Activated T-cell treated with anti-CD3 and anti-CD28 coated beads, Interleukin-2, amount 50 U/mL, for 1 hour (primary cell): ENCODE measurements around the gene MTX1.

Experiments
- DNase-seq: peaks from one replicate; pipeline ENCODE4 v3.0.0-alpha.2; 2020

The MTX1 gene

DNA sequence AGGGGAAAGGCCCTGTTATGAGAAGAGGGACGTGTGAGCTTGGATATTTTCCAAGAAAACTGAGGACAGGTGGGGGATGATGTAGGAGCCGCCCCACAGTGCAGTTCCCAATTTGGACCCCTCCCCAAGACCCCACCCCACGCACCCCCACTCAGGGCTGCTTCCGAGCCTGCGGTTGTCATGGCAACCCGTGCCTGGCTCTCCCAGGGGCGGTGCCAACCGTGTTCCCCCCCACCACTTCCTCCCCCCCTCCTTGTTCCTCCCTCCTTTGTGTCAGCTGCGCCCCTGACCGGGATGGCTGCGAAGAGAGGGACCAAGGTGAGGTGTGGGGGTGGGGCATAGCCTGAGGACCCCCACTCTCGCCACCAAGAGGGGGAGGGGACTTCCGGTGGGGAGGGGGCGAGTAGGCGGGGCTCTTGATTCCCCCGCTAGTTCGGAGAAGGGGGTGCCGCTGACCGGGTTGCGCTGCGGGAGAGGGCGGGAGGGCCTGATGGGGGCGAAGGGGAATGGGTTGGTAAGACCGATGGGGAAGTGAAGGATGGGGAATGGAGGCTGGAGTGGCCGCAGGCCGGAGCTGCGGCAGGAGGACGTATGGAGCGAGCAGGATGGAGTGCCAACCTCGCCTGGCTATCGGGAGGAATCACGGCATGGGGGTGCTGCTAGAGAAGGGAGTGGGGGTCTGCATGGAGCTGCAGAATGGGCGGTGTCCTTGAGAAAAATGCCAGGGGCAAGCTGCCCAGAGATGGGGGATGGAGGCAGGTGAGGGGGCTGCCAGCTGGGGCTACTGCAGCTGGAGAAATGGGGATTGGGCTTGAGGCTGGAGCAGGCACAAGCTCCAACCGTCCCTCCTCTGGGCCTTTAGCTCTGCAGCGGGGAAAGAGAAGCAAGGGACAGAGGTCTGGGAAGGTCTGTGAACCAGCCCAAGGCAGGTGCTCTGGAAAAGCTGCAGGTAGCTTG is 33.9 kb upstream of the MTX1 start:
- peak; percentile 62 for DNase-seq

DNA sequence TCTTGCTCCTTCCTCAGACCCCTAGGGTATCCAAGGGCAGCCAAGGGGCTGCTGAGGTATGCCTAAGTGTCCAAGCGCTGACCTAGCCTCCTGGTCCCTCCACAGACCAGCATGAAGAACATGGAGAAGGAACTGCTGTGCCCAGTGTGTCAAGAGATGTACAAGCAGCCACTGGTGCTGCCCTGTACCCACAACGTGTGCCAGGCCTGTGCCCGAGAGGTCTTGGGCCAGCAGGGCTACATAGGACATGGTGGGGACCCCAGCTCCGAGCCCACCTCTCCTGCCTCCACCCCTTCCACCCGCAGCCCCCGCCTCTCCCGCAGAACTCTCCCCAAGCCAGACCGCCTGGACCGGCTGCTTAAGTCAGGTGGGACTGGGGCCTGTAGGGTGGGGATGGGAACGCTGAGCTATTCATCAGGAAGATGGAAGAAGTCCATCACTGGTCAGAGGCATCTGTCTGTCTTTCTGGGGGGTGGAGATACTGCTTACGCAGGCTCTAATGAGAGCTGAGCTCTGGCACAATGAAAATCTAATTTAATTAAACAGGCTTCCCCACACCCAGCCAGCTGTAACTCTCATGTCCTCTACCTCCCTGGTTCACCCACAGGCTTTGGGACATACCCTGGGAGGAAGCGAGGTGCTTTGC is 33.1 kb upstream of the MTX1 start:
- DNase-seq, result peak; percentile 20

DNA sequence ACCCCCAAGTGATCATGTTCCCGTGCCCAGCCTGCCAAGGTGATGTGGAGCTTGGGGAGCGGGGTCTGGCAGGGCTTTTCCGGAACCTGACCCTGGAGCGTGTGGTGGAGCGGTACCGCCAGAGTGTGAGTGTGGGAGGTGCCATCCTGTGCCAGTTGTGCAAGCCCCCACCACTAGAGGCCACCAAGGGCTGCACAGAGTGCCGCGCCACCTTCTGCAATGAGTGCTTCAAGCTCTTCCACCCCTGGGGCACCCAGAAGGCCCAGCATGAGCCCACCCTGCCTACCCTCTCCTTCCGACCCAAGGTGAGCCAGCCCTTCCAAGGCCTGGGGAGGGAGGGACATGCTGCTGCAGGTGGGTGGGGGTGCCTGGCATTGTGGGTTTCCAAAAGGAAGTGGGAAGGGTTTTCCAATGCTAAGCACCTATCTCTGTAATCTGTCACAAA is 32.5 kb upstream of the MTX1 start:
- DNase-seq, result peak; percentile 38

DNA sequence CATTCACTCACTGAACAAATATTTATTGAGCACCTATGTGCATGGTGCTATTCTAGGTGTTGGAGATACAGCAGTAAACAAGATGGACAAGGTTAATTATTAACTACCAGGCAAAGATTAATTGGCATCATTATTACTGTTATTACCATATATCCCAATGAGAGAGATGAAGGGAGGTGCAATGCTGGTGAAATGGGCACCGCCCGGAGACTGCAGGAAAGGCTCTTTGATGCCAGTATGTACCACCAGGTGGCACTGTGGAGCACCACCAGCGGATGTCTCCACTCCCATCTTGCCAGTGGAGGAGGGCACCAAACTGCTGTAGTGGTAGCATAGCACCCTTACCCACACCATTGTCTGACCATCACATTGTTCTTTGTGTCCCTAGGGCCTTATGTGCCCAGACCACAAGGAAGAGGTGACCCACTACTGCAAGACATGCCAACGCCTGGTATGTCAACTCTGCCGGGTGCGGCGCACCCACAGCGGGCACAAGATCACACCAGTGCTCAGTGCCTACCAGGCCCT is 31.9 kb upstream of the MTX1 start:
- peak; percentile 86 for DNase-seq

DNA sequence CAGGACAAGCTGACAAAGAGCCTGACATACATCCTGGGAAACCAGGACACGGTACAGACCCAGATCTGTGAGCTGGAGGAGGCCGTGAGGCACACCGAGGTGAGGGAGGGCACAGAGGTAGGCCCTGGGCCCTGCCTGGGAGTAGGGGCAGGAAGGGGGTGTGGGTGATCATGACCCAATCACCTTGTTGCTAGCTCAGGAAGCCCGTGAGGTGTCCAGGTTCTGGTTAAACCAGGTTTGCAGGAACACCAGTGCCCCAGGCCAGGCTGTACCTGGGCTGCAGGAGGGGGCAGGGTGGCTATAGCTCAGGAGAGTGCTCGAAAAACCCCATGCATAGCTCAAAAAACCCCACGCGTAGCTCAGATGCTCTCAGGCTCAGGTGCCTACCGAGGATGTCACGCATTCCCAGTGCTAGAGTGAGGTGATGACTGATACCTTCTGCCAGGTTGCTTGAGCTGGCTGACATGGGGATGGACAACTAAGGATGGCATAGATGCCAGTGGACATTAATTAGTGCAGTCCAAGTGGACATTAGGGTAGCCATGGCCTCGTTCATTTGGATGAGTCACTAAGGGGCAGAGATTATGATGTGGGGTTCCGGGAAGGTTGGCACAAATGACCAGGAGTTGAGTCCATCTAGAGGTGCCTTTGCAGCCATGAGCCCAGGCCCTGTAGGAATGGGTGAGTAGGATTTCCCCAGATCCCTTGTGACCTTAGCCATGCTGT is 31.1 kb upstream of the MTX1 start:
- peak; percentile 15 for DNase-seq

DNA sequence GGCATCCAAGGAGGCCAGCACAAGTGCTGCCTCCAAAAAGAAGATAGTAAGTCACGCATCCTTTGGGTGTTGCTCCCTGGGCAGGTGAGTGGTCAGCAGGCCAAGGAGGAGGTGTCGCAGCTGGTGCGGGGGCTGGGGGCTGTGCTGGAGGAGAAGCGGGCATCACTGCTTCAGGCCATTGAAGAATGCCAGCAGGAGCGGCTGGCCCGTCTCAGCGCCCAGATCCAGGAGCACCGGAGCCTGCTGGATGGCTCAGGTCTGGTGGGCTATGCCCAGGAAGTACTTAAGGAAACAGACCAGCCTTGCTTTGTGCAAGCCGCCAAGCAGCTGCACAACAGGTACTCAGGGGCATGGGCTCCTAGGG is 30.6 kb upstream of the MTX1 start:
- peak; percentile 14 for DNase-seq

DNA sequence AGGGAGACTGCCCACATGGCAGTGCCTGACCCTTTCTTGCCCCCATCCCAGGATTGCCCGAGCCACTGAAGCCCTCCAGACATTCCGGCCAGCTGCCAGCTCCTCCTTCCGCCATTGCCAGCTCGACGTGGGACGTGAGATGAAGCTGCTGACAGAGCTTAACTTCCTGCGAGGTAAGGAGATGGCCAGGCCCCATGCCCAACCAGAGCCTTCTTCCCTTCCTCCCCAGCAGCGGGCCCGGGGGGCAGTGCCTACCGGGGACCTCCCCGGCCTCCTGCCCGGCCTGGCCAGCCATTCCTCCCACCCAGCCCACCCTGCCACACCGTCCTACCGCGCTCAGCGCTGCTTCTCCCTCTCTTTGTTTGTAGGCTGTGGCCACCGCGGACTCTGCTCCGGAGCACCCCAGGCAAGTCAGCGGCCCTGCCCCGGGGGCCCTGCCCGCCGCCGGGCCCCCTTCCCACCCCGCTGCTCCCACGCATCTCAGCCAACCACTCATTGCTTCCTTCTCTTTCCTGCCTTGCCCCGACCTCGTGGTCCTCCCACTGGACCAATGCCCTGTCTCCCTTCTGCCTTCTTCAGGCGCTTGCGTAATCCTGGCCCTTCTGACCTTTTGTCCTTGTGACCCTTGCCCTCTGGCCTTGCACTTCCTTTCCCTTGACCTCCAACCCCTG is 29.9 kb upstream of the MTX1 start:
- no peak for DNase-seq

DNA sequence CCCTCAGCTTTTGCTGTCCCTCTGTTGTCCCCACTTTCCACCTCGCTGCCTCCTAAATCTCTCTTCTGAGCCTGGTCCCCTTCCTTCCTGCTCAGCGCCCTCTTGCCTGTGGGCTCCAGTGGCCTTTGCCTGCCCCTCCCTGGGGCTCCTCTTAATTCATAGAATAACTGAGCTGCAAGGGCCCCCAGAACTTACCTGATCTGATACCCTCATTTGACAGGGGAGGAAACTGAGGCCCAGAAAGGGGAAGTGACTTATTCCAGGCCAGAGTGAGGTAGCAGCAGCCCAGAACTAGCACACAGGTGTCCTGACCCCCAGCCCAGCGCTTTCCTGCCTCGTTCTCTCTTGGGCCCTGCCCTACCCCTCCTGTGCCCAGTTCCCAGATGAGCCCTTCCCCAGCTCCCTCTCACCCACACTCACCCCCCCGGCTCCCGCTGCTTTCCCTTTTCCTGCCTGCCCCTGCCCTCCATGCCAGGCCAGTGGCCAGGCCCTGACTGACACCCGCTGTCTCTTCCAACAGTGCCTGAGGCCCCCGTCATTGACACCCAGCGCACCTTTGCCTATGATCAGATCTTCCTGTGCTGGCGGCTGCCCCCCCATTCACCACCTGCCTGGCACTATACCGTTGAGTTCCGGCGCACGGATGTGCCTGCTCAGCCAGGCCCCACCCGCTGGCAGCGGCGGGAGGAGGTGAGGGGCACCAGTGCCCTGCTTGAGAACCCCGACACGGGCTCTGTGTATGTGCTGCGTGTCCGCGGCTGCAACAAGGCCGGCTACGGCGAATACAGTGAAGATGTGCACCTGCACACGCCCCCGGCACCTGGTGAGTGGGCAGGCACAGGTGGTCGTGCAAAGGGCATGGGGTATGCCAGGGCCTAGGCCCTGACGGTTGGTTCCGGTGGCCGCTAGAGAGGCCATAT is 29.1 kb upstream of the MTX1 start:
- peak; percentile 11 for DNase-seq

DNA sequence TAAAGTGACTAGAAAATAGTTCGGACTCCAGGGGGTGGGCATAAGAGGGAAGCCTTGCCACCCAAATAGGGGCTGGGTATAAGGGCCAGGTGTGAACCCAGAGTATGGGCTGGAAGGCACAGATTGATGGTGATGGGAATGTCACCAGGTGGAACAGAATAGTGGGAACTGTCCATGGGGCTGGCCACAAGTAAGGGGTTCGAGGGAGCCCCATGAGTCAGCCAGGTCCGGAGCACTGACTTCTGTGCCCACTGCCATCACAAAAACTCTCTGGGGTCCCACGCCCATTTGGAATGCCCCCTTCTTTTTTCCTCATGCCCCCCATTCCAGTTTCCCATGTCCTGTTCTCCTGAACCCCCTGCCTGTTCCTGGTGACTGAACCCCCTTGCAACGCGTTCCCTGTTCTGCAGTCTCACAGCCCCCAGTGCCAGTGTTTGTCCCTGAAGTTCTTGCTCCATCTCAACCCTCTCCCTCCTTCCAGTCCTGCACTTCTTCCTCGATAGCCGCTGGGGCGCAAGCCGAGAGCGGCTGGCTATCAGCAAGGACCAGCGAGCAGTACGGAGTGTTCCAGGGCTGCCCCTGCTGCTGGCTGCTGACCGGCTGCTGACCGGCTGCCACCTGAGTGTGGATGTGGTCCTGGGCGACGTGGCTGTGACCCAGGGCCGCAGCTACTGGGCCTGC is 27.0 kb upstream of the MTX1 start:
- no peak for DNase-seq

DNA sequence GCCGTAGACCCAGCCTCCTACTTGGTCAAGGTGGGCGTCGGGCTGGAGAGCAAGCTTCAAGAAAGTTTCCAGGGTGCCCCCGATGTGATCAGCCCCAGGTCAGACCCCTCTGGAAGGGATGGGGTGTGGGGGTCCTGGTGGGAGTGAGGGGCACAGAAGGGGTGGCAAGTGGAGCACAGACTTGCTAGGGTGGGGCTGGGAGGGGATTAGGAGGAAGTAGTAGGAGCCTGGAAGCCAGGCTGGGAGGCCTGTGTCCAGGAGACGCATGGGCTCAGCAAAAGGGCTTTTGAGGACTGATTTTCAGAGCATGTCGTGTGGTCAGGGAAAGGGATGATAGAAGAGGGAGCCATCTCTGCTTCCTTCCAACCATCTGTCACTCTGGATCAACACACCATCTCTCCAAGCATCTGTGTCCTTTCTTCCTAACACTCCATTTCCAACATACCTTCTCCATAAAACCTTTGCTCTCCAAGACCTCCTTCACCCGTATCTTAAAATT is 26.4 kb upstream of the MTX1 start:
- no peak for DNase-seq

DNA sequence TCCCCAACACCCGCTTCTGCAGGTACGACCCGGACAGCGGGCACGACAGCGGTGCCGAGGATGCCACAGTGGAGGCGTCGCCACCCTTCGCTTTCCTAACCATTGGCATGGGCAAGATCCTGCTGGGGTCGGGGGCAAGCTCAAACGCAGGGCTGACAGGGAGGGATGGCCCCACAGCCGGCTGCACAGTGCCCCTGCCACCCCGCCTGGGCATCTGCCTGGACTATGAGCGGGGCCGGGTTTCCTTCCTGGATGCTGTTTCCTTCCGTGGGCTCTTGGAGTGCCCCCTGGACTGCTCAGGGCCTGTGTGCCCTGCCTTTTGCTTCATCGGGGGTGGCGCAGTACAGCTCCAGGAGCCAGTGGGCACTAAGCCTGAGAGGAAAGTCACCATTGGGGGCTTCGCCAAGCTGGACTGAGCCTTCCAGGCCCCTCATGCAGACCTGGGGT is 24.7 kb upstream of the MTX1 start:
- no peak for DNase-seq

DNA sequence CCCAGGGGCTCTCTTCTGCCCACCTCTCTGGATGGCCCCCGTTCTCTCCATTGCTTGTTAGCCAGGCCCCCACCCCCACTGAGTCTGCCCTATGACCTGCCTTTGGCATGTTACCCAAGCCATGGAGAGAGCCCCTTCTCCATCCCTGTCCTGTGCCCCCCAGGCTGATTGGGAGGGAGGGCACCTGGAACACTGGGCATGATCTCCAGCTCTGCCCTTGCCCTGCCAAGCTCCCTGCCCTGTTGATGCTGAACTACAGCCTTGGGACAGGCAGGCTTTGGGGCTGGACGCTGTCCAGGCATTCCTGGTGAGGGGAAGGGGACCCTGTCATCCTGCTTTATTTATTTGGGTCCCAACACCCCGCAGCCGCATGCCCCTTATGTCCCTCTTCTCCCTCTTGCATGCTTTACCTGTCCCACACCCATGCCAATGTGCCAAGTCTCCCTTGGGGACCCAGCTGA is 24.1 kb upstream of the MTX1 start:
- no peak for DNase-seq

DNA sequence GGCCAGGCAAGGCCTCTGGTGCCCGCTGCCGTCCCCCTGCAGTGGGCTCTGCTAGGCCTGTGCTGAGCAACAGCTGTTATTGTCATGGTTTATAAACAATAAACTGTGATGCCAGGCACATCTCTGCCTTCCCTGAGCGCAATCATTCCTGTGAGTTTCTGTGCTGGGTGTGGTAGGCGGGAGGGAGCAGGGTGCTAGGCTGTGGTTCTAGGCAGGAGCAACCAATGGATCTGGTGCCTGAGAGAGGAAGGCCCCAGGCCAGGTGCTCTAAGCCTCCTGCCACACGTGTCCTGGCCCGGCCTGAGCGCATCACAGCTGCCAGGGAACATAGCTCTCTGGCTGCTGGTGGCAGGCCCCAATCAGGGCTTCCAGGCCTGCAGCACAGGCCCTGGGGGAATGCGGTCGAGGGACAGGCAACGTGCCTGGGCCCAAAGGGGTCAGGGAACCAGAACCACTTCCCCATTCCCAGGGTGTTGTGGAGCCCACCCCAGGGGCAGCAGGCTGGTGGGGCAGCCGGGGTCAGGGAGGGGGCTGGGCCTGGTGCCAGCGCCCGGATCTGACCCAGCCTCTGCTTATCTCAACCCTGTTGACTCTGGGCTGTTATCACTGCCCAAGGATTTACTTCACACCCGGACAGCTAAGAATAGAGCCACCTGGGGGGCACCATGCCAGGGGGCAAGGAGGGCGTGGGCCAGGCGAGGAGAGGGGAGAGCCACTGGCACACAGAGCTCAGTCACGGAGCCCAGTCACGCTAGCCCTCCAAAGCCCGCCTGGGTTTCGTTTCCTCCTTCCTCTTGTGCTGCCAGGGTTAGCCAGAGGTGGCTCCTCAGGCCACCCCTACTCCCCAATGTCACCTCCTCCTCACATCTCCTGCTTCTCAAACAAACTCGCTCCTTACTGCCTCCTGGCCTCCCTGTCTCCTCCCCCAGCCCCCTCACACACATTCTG is 23.4 kb upstream of the MTX1 start:
- no peak for DNase-seq

DNA sequence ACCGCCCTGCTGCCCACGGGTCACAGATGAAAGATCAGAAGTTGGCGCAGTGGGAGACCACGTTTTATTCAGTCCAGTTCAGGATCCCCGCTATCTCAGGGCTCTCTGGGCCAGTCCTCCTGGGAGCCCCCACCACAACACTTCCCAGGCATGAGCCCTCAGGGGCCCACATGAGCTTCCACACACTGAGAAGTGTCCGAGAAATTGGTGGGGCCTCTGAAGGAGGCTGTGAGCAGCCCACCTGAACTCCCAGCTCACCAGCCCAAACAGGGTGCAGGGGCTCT is 22.8 kb upstream of the MTX1 start:
- no peak for DNase-seq

DNA sequence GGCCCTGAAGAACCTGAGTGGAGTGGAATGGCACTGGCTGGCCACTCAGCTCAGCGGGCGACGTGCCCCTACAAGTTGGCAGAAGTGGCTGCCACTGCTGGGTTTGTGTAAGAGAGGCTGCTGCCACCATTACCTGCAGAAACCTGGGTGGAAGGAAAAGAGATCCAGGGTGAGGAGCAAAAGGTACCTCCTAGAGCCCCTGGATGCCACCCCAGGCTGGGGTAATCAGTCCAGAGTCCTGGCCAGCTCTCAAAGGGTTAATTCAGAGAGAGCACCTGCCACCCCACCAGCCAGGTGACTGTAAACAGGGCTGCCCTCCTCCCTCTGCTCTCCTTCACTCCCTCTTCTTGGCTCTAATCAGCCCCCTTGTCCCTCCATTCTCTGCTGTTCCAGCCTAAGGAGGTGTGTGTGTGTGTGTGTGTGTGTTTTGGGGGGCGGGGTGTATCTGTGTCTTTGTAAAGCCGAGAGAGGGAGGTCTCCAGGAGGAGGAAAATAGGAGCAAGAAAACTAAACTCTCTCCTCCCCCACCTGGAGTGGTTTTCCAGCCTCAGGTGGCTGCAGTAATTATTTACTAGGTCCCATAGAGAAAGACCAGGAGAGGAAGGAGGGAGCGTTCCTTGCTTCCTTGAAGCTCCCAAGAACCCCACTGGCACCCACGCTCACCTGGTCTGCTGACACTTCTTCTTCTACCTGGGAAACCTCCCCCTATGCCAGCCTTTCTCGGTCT is 22.3 kb upstream of the MTX1 start:
- DNase-seq, result no peak

DNA sequence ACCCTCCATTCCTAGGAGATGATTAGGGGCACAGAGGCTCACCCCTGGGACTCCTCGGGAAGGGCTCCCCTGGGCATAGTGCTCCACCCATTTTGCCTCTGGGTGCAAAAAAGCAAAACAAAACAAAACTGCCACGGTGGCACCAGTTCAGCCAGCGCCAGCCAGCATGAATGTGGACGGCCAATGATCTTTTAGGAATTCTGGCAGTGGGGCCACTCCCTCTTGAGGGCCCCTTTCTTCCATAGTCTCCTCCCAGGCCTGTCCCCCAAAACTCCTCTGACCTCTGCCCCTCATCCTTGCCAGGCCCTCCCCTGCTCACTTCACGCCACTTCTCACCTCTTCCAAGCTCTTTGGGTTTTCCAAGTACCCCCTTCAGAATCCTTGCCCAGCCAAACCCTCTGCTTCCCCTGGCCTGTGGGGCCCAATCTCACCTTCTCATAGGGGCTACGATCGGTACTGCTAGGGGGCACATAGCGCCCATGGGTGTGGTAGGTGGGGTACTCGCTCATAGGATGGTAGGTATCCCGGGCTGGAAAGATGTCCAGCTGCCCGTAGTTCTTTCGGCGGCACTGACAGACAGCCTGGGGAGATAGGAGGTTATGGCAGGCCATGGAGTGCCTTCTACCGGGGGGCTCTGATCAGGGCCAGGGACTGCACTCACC is 21.6 kb upstream of the MTX1 start:
- no peak for DNase-seq

DNA sequence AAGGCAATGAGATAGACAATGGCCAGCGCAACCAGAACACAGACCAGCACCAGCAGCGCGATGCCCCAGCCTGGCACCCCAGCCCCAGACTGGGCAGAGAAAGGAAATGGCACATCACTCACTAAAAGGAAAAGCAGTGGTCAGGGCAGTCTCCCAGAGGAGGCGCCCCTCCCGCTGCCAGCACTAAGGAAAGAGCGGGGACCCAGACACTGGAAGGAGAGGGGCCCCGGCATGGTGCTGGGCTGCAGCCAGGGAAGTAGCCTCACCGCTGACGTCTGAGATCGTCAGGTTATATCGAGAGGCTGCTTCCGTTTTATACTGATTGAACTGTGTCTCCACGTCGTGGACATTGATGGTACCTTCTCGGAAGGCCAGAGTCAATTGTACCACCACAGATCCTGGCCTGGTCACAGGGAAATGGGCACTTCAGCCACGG is 21.0 kb upstream of the MTX1 start:
- no peak for DNase-seq

DNA sequence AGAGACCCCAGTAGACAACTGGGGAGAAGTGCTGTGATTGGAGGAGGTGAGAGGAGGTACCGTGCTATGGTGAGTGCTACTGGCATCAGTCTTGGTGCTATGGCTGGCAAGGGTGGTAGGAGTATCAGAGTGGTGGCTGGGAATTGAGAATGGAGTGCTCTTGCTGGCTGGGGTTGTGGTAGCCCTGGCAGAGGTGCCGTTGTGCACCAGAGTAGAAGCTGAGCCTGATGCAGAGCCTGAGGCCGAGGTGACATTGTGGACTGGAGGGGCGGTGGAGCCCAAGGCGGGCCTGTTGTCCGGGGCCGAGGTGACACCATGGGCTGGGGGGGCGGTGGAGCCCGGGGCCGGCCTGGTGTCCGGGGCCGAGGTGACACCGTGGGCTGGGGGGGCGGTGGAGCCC is 20.2 kb upstream of the MTX1 start:
- DNase-seq, result no peak
